Measurements from ENCODE around the gene WDFY2. TPM values are rescaled to one million over a fixed set of nuclear protein-coding genes. Genes with fewer than 3 reads are reported as not detected.

The WDFY2 gene
- total and polyA plus RNA-seq, 12 donors = 2.4 to 7.5 (median 5.5) TPM

GRCh38 chr13:51707461-51707860, 123.2 kb downstream of the WDFY2 start:
- Histone ChIP-seq H3K4me3 (no peak overlapping the region), H3K4me1 (no peaks in the 10 kb centered on the region), H3K9me3 (peaks cover 0 to 4% (median 0%) of the 10 kb centered on the region in 11 donors), H3K36me3 (peaks cover 0 to 21% (median 0%) of the 10 kb centered on the region in 9 donors), H3K27me3 (no peaks in the 10 kb centered on the region), H3K27ac (no peak overlapping the region)
- ATAC-seq = no peak
- intact Hi-C loops (cut with DNase I) = no loop called here
- TF ChIP-seq, protein P1, sequence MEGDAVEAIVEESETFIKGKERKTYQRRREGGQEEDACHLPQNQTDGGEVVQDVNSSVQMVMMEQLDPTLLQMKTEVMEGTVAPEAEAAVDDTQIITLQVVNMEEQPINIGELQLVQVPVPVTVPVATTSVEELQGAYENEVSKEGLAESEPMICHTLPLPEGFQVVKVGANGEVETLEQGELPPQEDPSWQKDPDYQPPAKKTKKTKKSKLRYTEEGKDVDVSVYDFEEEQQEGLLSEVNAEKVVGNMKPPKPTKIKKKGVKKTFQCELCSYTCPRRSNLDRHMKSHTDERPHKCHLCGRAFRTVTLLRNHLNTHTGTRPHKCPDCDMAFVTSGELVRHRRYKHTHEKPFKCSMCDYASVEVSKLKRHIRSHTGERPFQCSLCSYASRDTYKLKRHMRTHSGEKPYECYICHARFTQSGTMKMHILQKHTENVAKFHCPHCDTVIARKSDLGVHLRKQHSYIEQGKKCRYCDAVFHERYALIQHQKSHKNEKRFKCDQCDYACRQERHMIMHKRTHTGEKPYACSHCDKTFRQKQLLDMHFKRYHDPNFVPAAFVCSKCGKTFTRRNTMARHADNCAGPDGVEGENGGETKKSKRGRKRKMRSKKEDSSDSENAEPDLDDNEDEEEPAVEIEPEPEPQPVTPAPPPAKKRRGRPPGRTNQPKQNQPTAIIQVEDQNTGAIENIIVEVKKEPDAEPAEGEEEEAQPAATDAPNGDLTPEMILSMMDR (IDR thresholded peaks at IDR 0.05) = no peak
- DNase-seq = no peak

GRCh38 chr13:51713807-51714206, 129.5 kb downstream of the WDFY2 start:
- Histone ChIP-seq H3K4me3 (no peak overlapping the region), H3K9me3 (no peaks in the 10 kb centered on the region), H3K36me3 (peaks cover 0 to 2% (median 0%) of the 10 kb centered on the region in 9 donors), H3K27me3 (no peaks in the 10 kb centered on the region), H3K4me1 (peaks cover 0 to 8% (median 0%) of the 10 kb centered on the region in 9 donors), H3K27ac (no peak overlapping the region)
- WGBS, 2 donors = 96 to 97% methylated on average over 1 of the region's 1 CpG
- intact Hi-C loops (cut with DNase I) = no loop called here
- DNase-seq (no peak), ATAC-seq (no peak)
- TF ChIP-seq, protein P1 (IDR thresholded peaks at IDR 0.05) = no peak

- 81 to 86% methylated on average over 2 of the region's 2 CpGs for WGBS, 2 donors
- no peak for ATAC-seq
- Histone ChIP-seq H3K27ac (peak overlapping the region in 1 of 10 donors; percentile 10), H3K9me3 (no peaks in the 10 kb centered on the region), H3K4me3 (no peak overlapping the region), H3K36me3 (peaks cover 0 to 11% (median 0%) of the 10 kb centered on the region in 9 donors), H3K4me1 (peaks cover 0 to 9% (median 0%) of the 10 kb centered on the region in 9 donors), H3K27me3 (no peaks in the 10 kb centered on the region)
- TF ChIP-seq, protein P1 (IDR thresholded peaks at IDR 0.05) = no peak
- intact Hi-C loops (cut with DNase I) = no loop called here
- DNase-seq = no peak
Observed at GRCh38 chr13:51714663-51715168, 130.5 kb downstream of the WDFY2 start.

- WGBS, 2 donors = 95 to 97% methylated on average over 3 of the region's 3 CpGs
- Histone ChIP-seq H3K9me3 (no peaks in the 10 kb centered on the region), H3K4me1 (peaks cover 0 to 18% (median 0%) of the 10 kb centered on the region in 9 donors), H3K4me3 (no peak overlapping the region), H3K27ac (no peak overlapping the region), H3K36me3 (peaks cover 0 to 19% (median 0%) of the 10 kb centered on the region in 9 donors), H3K27me3 (no peaks in the 10 kb centered on the region)
- ATAC-seq (no peak), DNase-seq (no peak)
- TF ChIP-seq, protein P1 (IDR thresholded peaks at IDR 0.05) = no peak
- intact Hi-C loops (cut with DNase I) = no loop called here
Observed at GRCh38 chr13:51715613-51716012, 131.4 kb downstream of the WDFY2 start.
